Hindlimb muscle (tissue), 1 donor: ENCODE measurements around the gene HS3ST5. TPM values are rescaled to one million over a fixed set of nuclear protein-coding genes. Genes with fewer than 3 reads are reported as not detected.
A peak's percentile ranks its signal among the peaks of the same experiment; 100 is the strongest.

Experiments used
- DNase-seq: peaks from one replicate; pipeline ENCODE4 v3.0.0-alpha.2; 2013
- polyA plus RNA-seq: library from polyadenylated mRNA; unstranded; fragments of 120-200 nt; gene quantifications from one replicate; pipeline ENCODE4 v1.2.1, GENCODE V29; 2013; ENCODE audit not compliant: insufficient read length

The HS3ST5 gene
- polyA plus RNA-seq, 1 donor, result 0.72 TPM

DNA sequence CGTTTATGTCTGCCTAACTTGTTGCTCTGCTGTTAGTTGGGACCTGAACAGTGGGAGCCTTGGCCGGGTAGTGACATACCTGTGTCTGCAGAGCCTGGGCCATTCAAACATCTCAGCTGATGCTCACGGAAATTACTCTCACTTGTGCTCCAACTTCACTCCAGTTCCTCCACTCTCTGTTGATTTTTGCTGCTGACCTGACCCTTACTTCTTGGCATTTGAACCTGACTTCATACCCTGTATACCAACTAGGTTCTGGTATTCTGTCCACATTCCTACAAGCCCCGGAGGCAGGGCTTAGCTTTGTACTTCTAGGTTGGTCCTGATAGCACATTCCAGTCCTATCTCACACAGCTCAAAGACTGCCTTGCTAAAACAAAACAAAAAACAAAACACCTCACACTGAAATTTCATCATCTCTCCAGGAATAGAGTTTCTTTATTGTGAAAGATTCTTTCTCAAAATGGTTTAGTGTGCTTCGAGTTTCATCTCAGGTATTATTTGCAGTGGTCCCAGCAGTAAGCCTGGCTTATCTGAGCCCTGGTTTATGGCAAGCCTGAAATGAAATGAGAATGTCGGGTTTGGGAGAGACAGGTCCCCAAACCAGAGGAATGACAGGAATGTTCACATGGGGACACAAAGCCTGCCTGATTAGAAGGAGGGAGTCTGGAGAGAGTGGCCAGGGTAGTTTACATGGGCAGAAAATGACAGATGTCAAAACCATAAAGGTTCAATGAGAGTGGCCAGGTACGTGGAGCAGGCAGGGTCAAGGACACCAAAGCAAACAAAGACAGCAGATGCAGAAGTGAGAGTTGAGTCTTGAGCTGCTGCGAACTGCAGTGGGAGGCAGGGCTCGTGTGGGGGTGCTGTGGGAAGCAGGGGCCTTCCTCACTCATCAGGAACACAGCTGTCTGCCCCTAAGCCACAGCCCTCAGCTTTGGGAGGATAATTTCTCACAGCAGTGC lies 197.7 kb downstream of the HS3ST5 start:
- DNase-seq, result no peak

- DNase-seq, result no peak
Observed at GRCh38 chr6:114142258-114142657, 200.6 kb downstream of the HS3ST5 start.

DNA sequence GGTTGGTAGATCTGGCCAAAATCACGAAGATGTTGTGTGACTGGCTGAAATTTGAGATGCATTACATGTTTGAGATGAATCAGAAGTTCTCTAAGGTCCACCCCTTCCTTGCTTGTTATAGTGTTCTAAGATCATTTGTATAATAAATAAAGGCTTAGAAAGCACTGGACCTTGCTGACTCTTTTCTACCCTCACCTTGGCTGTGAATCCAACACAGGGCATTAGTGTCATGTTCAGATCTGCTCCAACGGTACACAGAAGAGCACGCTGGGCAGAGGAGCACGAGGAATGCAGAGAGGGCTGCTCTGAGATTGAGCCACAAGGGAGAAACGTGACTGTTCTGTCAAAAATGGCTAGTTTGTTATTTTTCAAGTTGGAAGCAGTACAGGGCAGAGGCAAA lies 202.4 kb downstream of the HS3ST5 start:
- DNase-seq, result no peak

DNA sequence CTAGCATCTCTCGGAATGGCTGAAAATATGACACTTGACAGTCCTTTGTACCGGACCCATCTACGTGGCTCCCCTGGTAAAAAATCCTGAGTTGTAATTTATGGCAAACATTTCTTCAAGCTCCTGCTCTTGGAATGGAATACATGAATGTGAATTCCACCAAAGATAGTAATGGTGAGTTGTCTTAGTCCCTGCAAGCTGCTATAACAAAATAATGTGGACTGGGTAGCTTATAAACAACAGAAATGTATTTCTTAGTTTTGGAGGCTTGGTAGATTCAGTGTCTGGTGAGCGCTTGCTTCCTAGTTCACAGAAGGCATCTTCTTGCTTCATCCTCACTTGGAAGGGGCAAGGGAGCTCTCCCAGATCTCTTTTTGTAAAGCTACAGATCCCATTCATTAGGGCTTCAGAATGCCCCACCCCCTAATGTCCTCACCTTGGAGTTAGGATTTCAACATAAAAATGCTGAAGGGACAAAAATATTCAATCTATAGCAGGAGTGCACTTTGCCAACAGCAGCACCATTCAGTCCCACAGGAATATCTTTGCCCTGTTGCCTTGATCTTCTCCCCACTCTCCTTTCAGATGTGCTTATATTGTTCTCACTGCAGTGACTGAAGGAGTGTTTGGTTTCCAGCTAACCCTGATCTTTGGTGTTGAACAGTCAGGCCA lies 204.1 kb downstream of the HS3ST5 start:
- DNase-seq, result no peak

GRCh38 chr6:114135363-114135971 lies 207.4 kb downstream of the HS3ST5 start:
- DNase-seq, result no peak

DNA sequence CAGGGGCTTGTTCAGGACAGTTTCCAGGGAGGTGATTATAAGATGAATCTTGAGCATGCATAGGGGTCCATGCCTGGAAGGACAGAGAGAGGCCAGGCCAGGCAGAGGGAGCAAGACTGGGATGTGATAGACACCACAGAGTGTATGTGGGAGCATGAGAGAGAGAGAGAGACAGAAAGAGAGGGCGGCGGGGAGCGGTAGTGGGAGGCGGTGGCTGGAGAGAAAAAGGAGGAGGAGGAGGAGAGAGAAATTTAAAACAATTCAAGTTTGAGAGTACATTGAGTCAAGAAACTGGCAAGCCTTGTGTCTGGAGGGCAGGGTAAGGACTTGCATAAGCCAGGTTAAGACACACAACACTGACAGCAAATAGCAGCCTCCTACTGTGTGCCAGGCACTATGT lies 209.0 kb downstream of the HS3ST5 start:
- no peak for DNase-seq

DNA sequence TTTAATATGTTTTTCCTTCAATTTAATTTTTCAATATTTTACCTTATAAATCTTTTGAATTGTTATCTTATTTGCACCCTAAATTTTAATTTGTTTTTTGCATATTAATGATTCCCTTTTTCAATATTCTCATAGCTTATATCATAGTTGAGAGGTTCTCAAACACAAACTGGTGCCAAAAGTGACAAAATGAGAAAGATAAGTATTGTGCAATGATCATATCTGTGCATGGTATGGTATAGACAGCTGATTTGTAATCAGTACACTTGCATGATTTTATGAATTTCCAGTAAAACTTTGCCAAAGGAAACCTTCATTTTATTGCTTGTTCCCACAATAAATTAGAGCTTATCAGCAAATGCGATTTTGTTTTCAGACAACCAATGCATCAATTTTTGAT lies 210.9 kb downstream of the HS3ST5 start:
- DNase-seq, result no peak

- DNase-seq, result no peak
Observed at GRCh38 chr6:114125576-114125975, 217.2 kb downstream of the HS3ST5 start.

DNA sequence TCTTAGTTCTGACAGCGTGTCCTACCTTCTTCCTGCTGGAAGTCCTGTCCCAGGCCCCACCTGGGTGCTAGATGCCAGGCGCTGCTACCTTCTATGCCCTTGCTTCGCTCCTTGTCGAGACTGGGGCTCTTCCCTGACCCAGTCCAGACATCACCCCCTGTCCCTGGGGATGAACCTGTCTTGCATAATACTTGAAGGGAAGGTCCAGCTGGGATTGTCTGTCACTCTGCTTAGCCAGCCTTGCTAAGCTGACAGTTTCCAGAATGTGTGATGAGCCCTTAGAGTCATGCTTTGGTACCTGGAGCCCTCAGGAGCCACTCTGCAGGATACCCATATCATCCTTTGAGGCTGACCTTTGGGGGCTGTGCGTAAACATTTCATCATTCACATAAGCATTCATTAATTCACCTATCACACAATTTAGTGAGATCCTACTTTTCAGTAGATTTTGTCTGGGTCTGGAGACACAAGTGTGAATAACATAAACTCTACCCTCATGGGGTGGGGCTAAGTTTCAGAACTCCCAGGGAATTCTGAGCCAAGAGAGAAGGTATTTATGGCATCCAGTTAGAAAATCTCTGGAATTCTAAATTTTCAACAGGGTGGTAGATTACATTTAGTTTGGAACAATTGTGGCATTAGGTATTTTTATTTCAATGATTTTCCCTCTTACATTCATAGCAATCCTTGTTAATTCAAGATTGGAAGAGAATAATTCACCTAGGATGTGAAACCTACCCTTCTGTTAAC lies 220.7 kb downstream of the HS3ST5 start:
- no peak for DNase-seq

DNA sequence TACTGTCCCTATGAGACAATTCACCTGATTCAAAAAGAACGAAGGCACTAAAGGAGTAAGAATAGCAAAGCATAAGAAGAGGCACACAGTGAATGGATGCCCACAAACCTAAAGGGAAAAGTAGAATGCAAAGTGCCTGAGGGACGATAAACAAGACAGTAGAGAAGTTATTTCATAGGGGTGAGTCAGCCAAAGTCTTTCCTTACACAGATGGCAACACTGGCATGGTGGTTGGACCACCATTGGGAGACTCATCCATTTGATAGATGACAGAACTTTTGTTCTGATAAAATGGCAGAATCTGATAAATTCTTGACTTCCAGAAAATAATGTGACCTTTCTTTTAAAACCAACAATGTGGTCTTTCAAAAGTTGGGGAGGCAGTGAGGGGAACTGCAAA lies 223.8 kb downstream of the HS3ST5 start:
- DNase-seq, result no peak

DNA sequence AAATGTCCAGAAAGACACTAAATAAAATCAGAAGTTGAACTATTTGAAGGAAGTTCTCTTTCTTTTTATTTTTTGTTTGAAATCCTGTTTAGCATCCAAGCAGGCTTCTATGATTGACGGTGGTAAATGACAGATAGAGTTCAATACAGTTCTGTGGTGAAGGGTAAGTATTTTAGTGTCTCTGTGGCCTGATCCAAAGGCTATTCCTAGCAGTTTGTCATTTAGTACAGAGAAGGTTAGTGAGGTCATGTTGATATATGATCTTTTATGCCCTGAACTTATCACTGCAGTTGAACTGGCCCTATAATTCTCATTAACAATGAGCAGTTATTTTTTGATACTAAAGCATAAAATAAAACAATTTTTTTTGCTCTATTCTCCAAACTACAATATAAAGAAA lies 227.2 kb downstream of the HS3ST5 start:
- no peak for DNase-seq

GRCh38 chr6:114108119-114109002 lies 234.5 kb downstream of the HS3ST5 start:
- DNase-seq, result peak; percentile 11

DNA sequence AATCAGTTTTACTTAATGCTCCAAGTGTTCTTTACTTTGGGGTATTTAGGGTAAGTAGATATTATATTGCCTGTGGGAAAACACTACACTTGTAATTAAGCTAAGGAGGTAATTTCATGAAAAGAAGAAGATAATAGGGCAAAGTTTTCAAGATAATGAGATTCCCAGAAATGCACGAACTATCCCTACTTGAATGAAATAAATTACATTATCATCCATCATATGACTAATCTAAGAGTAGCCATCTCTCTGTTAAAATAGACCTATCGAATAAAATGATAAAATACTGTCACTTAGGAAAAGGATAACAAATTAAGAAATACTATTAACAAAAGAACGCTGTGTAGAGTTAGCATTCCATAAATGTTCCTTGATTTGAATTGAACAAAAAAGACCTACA lies 236.8 kb downstream of the HS3ST5 start:
- DNase-seq, result no peak

DNA sequence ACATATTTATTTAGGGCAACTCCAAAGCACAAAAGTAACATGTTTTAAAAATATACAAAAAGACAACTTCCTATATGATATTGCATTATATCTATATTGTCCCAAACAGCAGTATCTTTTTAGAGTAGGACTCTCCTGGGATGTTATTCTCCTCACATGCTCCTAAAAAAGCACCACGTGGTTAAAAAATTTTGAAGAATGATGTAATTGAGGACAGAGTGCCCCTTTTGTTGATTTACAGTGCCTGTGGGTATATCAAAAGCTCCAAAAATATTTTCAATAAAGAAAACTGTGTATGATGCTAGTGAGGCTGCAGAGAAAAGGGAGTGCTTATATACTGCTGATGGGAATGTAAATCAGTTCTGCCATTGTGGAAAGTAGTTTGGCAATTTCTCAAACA lies 241.6 kb downstream of the HS3ST5 start:
- no peak for DNase-seq

DNA sequence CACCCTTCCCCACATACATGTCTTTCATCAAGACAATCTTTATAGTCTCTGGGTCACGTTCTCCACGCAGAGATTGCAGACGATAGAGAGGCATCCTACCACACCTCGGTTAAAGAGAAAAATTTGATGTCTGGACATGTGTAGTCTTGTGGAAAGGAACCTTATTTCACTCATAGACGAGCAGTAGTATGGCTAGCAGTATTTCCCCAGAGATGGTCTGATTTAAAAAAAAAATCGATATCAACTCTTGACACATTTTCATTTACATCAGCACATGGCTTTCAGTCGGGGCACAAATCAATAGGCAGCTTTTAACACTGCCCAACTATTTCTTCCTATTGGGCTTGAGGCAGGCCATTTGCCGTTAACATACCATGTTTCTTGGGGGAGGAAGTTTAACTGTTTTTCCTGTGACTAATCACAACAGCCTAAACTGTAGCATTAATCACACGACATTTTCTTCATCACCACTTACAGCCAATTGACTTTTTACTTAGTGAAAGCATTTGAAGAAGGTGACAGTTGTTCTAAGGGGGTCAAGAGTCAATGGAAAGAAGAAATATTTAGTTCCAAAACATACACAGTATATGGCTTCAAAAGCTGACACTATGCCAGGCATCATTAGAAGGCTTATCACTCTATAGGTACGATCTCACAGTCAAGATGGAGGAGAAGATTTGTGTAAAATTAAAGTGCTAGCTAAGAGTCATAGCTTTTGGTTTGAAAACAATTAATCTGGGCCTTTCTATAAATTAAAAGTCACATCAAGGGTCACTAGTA lies 242.4 kb downstream of the HS3ST5 start:
- DNase-seq, result no peak

DNA sequence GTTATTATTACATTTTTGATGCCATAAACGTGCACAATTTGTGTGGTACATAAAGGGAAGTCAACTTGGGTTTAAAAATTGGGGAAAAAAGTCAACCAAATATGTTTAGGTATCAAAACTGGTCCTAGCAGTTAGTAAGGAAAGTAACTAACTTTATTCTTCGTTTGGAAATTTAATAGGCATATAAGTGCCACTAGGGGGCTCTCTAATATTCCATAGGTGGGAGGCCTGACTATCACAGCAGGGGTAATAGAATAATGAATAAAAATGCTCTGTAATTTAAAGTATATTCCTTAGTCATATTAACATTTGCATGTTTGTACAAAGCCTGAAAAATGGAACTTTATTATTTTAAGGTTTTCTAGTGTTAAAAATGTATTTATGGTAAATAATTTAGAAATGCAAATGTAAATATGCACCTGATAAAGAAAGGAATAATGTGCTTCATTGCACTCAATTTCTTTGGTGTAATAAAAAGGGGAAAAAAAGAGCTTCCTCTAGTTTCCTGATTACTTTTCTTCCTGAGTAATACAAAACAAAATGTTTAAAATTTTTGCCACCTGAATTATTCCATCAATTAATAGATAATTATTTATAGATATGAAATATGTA lies 246.2 kb downstream of the HS3ST5 start:
- peak; percentile 38 for DNase-seq

DNA sequence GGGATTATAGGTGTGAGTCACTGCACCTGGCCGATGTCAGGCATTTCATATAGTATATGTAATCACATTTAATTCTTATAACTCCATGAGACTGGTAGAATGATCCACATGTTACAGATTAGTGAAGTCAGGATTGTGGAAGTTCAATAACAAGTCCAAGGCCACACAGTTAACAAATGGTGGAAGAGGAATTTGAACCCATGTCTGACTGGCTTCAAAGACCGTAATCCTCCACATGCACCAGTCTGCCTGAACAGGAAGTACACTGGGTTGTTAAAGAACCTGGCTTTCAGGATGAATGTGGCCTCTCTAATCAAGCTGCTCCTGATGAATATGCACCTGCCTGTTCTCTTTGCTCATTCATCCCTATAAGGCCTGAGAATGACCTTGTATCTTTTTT lies 249.9 kb downstream of the HS3ST5 start:
- DNase-seq, result no peak

GRCh38 chr6:114090626-114091025 lies 252.2 kb downstream of the HS3ST5 start:
- DNase-seq, result no peak

GRCh38 chr6:114087496-114087895 lies 255.3 kb downstream of the HS3ST5 start:
- DNase-seq, result no peak

DNA sequence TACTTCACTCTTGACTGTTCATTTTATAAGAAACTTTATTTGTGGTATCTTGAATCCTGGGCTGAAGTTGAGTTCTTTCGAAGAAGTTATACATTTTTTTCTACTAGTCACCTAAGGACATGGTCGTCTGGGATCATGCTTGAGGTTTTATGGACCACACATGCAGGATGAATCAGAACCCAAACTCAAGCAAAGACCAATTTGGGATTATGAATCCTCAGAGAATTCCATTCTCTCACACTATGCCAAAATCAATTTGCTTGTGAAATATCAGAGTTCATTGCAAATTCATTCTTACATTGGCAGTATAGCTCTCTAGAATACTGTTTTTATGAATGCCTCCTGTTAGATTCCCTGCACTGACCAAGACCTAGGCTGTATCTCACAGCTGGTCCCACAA lies 257.6 kb downstream of the HS3ST5 start:
- DNase-seq, result no peak
